ENCODE measurements around the gene WSCD1. TPM values are rescaled to one million over a fixed set of nuclear protein-coding genes. Genes with fewer than 3 reads are reported as not detected.

The WSCD1 gene
- total and polyA plus RNA-seq, 2 of the 4 experiments (the other 2 are of a cell fraction) = 0.07 TPM; not detected in 1

DNA sequence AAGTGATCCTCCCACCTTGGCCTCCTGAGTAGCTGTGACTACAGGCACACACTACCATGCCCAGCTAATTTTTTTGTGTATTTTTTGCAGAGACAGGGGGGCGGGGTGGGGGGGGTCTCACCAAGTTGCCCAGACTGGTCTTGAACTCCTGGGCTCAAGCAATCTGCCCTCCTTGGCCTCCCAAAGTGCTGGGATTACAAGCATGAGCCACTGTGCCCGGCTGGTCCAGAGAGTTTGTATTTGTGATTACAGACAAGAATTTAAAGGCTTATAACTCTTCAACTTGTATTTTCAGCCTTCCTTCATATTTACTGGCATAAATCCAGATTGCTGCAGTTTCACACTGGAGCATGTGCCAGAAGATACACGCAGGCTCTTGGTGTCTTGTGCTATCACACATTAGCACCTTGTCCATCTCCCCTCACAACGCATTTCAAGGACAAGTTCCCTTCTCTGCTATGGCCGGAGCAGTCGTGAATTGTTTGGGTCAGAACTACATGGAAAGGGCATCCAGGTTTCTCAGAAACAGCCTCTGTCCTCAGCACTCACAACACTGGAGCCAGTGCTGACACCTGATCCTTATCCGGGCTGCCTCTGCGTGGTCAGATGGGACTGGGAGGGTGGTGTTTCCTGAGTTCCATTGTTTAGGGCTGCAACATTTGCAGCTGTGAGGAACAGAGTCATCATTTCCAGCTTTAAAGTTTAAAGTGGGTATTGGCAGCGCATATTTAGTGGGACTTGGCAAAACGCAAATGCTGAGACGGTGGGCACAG is 28.1 kb downstream of the WSCD1 start:
- Histone ChIP-seq H2AK9ac (replicated peaks; ENCODE audit: low read depth, low read length, poor library complexity) (no peak overlapping the region), H2BK20ac (ENCODE audit: low read depth, low read length) (no peak overlapping the region), H2AFZ (replicated peaks; ENCODE audit: low read length, poor library complexity) (no peak overlapping the region), H2BK120ac (ENCODE audit: low read depth, low read length) (no peak overlapping the region), H3K4ac (ENCODE audit: low read depth, low read length) (no peak overlapping the region), H2BK5ac (ENCODE audit: low read depth, low read length, poor library complexity, severe bottlenecking) (no peak overlapping the region), H3K27ac (ENCODE audit: insufficient read depth, low read length) (no peak overlapping the region), H3K9me3 (ENCODE audit: control insufficient read depth, insufficient read depth, low read length) (peaks cover 6% of the 10 kb centered on the region; the same call in 1 of the 2 replicates), H2AK5ac (ENCODE audit: low read depth, low read length) (no peak overlapping the region), H3K18ac (ENCODE audit: low read depth, low read length) (no peak overlapping the region), H3K4me3 (ENCODE audit: insufficient read depth, low read depth, low read length) (no peak overlapping the region), H3K36me3 (ENCODE audit: control insufficient read depth, insufficient read depth, low read length) (no peaks in the 10 kb centered on the region), H3K79me1 (ENCODE audit: low read depth in 1 of 2, low read length in 2 of 2) (no peaks in the 10 kb centered on the region), H3K9ac (ENCODE audit: low read depth, low read length) (no peak overlapping the region), H4K91ac (ENCODE audit: insufficient read depth, low read depth, low read length) (no peak overlapping the region), H3K4me2 (ENCODE audit: low read depth, low read length) (no peak overlapping the region), H3K4me1 (ENCODE audit: control insufficient read depth, insufficient read depth, low read length) (no peaks in the 10 kb centered on the region), H3K56ac (ENCODE audit: extremely low read depth, insufficient read depth, low read length) (no peak overlapping the region), H3K27me3 (ENCODE audit: control insufficient read depth, insufficient read depth, low read length) (no peaks in the 10 kb centered on the region), H4K20me1 (ENCODE audit: insufficient read depth, low read length) (no peaks in the 10 kb centered on the region), H3K14ac (replicated peaks; ENCODE audit: low read depth, low read length) (no peak overlapping the region), H4K5ac (ENCODE audit: low read depth, low read length) (no peak overlapping the region), H3K9me1 (ENCODE audit: insufficient read depth, low read length) (no peaks in the 10 kb centered on the region), H4K8ac (ENCODE audit: low read depth in 2 of 2, low read length in 2 of 2) (no peak overlapping the region), H3K23ac (ENCODE audit: low read depth, low read length) (no peak overlapping the region), H2BK15ac (ENCODE audit: low read depth, low read length) (no peak overlapping the region)
- BruUV-seq (replicated peaks) = no TSS peak
- in situ Hi-C loops (cut with MboI; ENCODE audit: low sequenced_read_pairs) = no loop called here
- ATAC-seq (ENCODE audit: low read depth) (no peak), DNase-seq (no peak)
- 49% methylated on average over 5 of the region's 11 CpGs; no CpG with 5 or more reads in 1 of the 2 experiments for WGBS, 2 experiments (ENCODE audit: extremely low coverage in 2 of 2, insufficient read length in 1 of 2)
- ChIA-PET POLR2A (ENCODE audit: unreplicated experiment) (no interaction called here), CTCF (no interaction called here)
- dilution Hi-C loops (cut with HindIII; ENCODE audit: low sequenced_read_pairs, unreplicated experiment) = no loop called here
- no peak for TF ChIP-seq NFE2L2 (IDR thresholded peaks at IDR 0.05; ENCODE audit: low read depth, low read length)
- no peak for TF ChIP-seq RFX5 (IDR thresholded peaks at IDR 0.05; ENCODE audit: low read depth, low read length)
- no peak for TF ChIP-seq RCOR1 (IDR thresholded peaks at IDR 0.05; ENCODE audit: insufficient replicate concordance, low read length)
- no peak for TF ChIP-seq SMC3 (IDR thresholded peaks at IDR 0.05; ENCODE audit: low read depth, low read length)
- no peak for TF ChIP-seq USF2 (IDR thresholded peaks at IDR 0.05; ENCODE audit: low read depth, low read length)
- TF ChIP-seq CEBPB (IDR thresholded peaks at IDR 0.05; ENCODE audit: low read depth, low read length) = no peak
- TF ChIP-seq FOS (IDR thresholded peaks at IDR 0.05; ENCODE audit: low read depth, low read length) = no peak
- TF ChIP-seq ELK1 (IDR thresholded peaks at IDR 0.05; ENCODE audit: borderline replicate concordance, low read depth, low read length) = no peak
- TF ChIP-seq MAZ (IDR thresholded peaks at IDR 0.05; ENCODE audit: borderline replicate concordance, low read depth, low read length) = no peak
- TF ChIP-seq CTCF (conservative IDR thresholded peaks at IDR 0.05; ENCODE audit: low read depth, low read length) = no peak
- TF ChIP-seq BHLHE40 (IDR thresholded peaks at IDR 0.05; ENCODE audit: low read depth, low read length) = no peak
- TF ChIP-seq RAD21 (IDR thresholded peaks at IDR 0.05; ENCODE audit: low read length) = no peak
- no peak for TF ChIP-seq MXI1 (IDR thresholded peaks at IDR 0.05; ENCODE audit: borderline replicate concordance, low read depth, low read length)
- TF ChIP-seq MAFK (IDR thresholded peaks at IDR 0.05; ENCODE audit: low read depth, low read length) = no peak
- intact Hi-C loops (cut with micrococcal nuclease) = no loop called here

Measured in IMR-90 (cell line).